ENCODE data around the gene KAZN. TPM values are rescaled to one million over a fixed set of nuclear protein-coding genes. Genes with fewer than 3 reads are reported as not detected.

Gene KAZN
- total and polyA plus RNA-seq, 2 of the 8 experiments (the other 6 are each of a cell fraction or from before 2014, with no cell fraction given), result 3.7 to 11.8 TPM

- no peak overlapping the region for H3K4me2 ChIP-seq (ENCODE audit: insufficient read depth in 1 of 2, low read depth in 2 of 2, low read length in 2 of 2)
- POLR2A ChIA-PET (ENCODE audit: partially characterized antibody), result no interaction called here
These were observed 224.5 kb downstream of the KAZN start for GRCh38 chr1:14822996-14823395.

More at GRCh38 chr1:14822996-14823395, 224.5 kb downstream of the KAZN start:
- no peak overlapping the region for H3K27ac ChIP-seq (ENCODE audit: low read depth, low read length)
- no peak for DNase-seq (ENCODE audit: low read depth in 1 of 2, low spot score in 2 of 2)
- CTCF ChIA-PET (ENCODE audit: partially characterized antibody), result interaction anchor here (0.8 kb wide), 1 partner anchor 18 kb away, joined by 4 read pairs; no protein-coding TSS in a partner anchor
- H2BK120ac ChIP-seq (replicated peaks; ENCODE audit: low read depth, low read length), result no peak overlapping the region
- no peaks in the 10 kb centered on the region for H3K9me3 ChIP-seq (ENCODE audit: insufficient read depth in 2 of 2, low read depth in 1 of 2, low read length in 1 of 2)
- no peaks in the 10 kb centered on the region for H3K4me1 ChIP-seq (replicated peaks in 1 of 4; ENCODE audit: control insufficient read depth in 3 of 4, insufficient read depth in 4 of 4, low read length in 3 of 4)
- no peak overlapping the region for H2BK12ac ChIP-seq (ENCODE audit: low read depth, low read length)
- no peak overlapping the region for H2BK20ac ChIP-seq (ENCODE audit: low read length)
- no peak overlapping the region for H2AFZ ChIP-seq (ENCODE audit: low read length)
- 89% methylated on average over 14 of the region's 14 CpGs; no CpG with 5 or more reads in 1 of the 2 experiments for WGBS, 2 experiments (ENCODE audit: extremely low coverage in 1 of 2, insufficient coverage in 1 of 2, insufficient read length in 1 of 2, insufficient replicate concordance in 2 of 2, low coverage in 1 of 2, low lambda C conversion rate in 2 of 2, missing lambda C conversion rate in 1 of 2)
- H2BK5ac ChIP-seq (ENCODE audit: low read depth, low read length), result no peak overlapping the region
- H3K79me1 ChIP-seq (ENCODE audit: low read depth, low read length), result no peaks in the 10 kb centered on the region
- H2AK5ac ChIP-seq (ENCODE audit: low read depth, low read length), result no peak overlapping the region
- no peak overlapping the region for H2BK15ac ChIP-seq (ENCODE audit: low read length)
- H3K14ac ChIP-seq (ENCODE audit: insufficient read length), result no peak overlapping the region
- no peak overlapping the region for H3K18ac ChIP-seq (ENCODE audit: extremely low read depth, low read length)
- no peak overlapping the region for H3K4me3 ChIP-seq (ENCODE audit: extremely low read depth in 1 of 4, insufficient read depth in 2 of 4, low read depth in 3 of 4, low read length in 4 of 4)
- H4K20me1 ChIP-seq (replicated peaks in 1 of 2; ENCODE audit: control insufficient read depth in 1 of 2, insufficient read depth in 2 of 2, low read length in 2 of 2), result peaks cover 0 to 2% of the 10 kb centered on the region in 2 experiments
- no peaks in the 10 kb centered on the region for H3K27me3 ChIP-seq (replicated peaks in 1 of 4; ENCODE audit: control insufficient read depth in 3 of 4, extremely low read depth in 1 of 4, insufficient read depth in 3 of 4, low read length in 3 of 4)
- FAIRE-seq, result no peak
- H3K4ac ChIP-seq (replicated peaks; ENCODE audit: insufficient read length, low read depth, low read length), result no peak overlapping the region
- H3K56ac ChIP-seq (replicated peaks; ENCODE audit: insufficient read length, low read depth, low read length), result no peak overlapping the region
- H4K91ac ChIP-seq (replicated peaks; ENCODE audit: insufficient read length, low read length), result no peak overlapping the region
- no peaks in the 10 kb centered on the region for H3K36me3 ChIP-seq (ENCODE audit: control insufficient read depth in 2 of 4, insufficient read depth in 4 of 4, low read length in 3 of 4)
- no peak overlapping the region for H4K5ac ChIP-seq (ENCODE audit: insufficient read length, low read depth, low read length)
- TF ChIP-seq SIX5 (IDR thresholded peaks at IDR 0.05; ENCODE audit: low read depth, low read length) (no peak), POLR2A (IDR thresholded peaks at IDR 0.05; ENCODE audit: control extremely low read depth in 1 of 2, low read depth in 2 of 2, low read length in 2 of 2) (no peak), SAP30 (IDR thresholded peaks at IDR 0.05; ENCODE audit: insufficient read depth, insufficient replicate concordance, low read length) (no peak), USF2 (IDR thresholded peaks at IDR 0.05; ENCODE audit: low read length) (no peak)
- no peak overlapping the region for H3K9ac ChIP-seq (replicated peaks in 1 of 4; ENCODE audit: extremely low read depth in 1 of 4, low read depth in 3 of 4, low read length in 3 of 4)
- H3K23ac ChIP-seq (ENCODE audit: insufficient read length), result no peak overlapping the region
- H4K8ac ChIP-seq (ENCODE audit: extremely low read depth, insufficient read depth, low read length), result no peak overlapping the region
- H3K79me2 ChIP-seq (ENCODE audit: control insufficient read depth in 1 of 2, insufficient read depth in 2 of 2, low read length in 2 of 2), result no peaks in the 10 kb centered on the region
- no peaks in the 10 kb centered on the region for H3K23me2 ChIP-seq (ENCODE audit: low read depth, low read length)
